ENCODE measurements around the gene ARL16.

Gene ARL16

GRCh38 chr17:81712468-81713003 lies 28.9 kb upstream of the ARL16 start:
- DNase-seq = no peak

- peak; percentile 75 for DNase-seq
Measured at GRCh38 chr17:81711814-81712467, 28.3 kb upstream of the ARL16 start, which contains the start of gene SLC25A10. SLC25A10 (plus strand) TSS chr17:81712284; CDS start chr17:81712427, 143 bp downstream.

GRCh38 chr17:81710514-81711308 lies 27.1 kb upstream of the ARL16 start:
- DNase-seq = no peak

- DNase-seq = no peak
Measured at GRCh38 chr17:81708739-81709185, 25.2 kb upstream of the ARL16 start.

GRCh38 chr17:81707725-81708646 lies 24.4 kb upstream of the ARL16 start:
- DNase-seq = no peak

- no peak for DNase-seq
Measured at GRCh38 chr17:81706757-81707624, 23.4 kb upstream of the ARL16 start.

GRCh38 chr17:81706232-81706611 lies 22.6 kb upstream of the ARL16 start:
- DNase-seq = no peak

- DNase-seq = no peak
Measured at GRCh38 chr17:81705518-81706231, 22.1 kb upstream of the ARL16 start.

GRCh38 chr17:81703747-81704654 lies 20.4 kb upstream of the ARL16 start:
- DNase-seq = peak; percentile 9

- peak; percentile 82 for DNase-seq
Measured at GRCh38 chr17:81702934-81703746, 19.5 kb upstream of the ARL16 start, which contains the start of gene MRPL12. MRPL12 (plus strand) TSS chr17:81703367; CDS start chr17:81703502, 135 bp downstream.

GRCh38 chr17:81701288-81702071 lies 17.9 kb upstream of the ARL16 start:
- no peak for DNase-seq

GRCh38 chr17:81700353-81701287 lies 17.0 kb upstream of the ARL16 start:
- DNase-seq = no peak

- DNase-seq = no peak
Measured at GRCh38 chr17:81697261-81698044, 13.9 kb upstream of the ARL16 start.

- DNase-seq = no peak
Measured at GRCh38 chr17:81696218-81696941, 12.8 kb upstream of the ARL16 start.

GRCh38 chr17:81695801-81696200 lies 12.2 kb upstream of the ARL16 start:
- no peak for DNase-seq

All from activated effector memory CD4-positive, alpha-beta T cell treated with Interleukin-2 at 50 U/mL for 16 hours (primary cell).